Endodermal cell (in vitro differentiated cells): Measurements from ENCODE around the gene JAK3. TPM values are rescaled to one million over a fixed set of nuclear protein-coding genes. Genes with fewer than 3 reads are reported as not detected.
"Not testable (repeated sequence)": the region's sequence is repeated elsewhere in the genome, so short reads cannot be mapped to it uniquely, and the experiment has no call there.

Experiments
- DNase-seq: peaks from one replicate; pipeline ENCODE4 v3.0.0-alpha.2; 2017
- H3K27ac ChIP-seq: 2 replicates; pipeline ENCODE4 v1.5.1; 2013; ENCODE audit warnings: mild to moderate bottlenecking, low read depth, low read length, moderate library complexity
- H3K27me3 ChIP-seq: 2 replicates; pipeline ENCODE4 v1.6.1; 2013; ENCODE audit warnings: mild to moderate bottlenecking, low read length, moderate library complexity; ENCODE audit not compliant: insufficient read depth, control insufficient read depth, poor library complexity, severe bottlenecking
- H3K36me3 ChIP-seq: 2 replicates; pipeline ENCODE4 v1.7.0; 2013; ENCODE audit warnings: mild to moderate bottlenecking, low read length, moderate library complexity; ENCODE audit not compliant: control insufficient read depth, insufficient read depth
- H3K4me1 ChIP-seq: one replicate; pipeline ENCODE4 v1.7.0; 2013; ENCODE audit warnings: low read length; ENCODE audit not compliant: control insufficient read depth, insufficient read depth
- H3K4me3 ChIP-seq: 2 replicates; pipeline ENCODE4 v1.5.1; 2013; ENCODE audit warnings: mild to moderate bottlenecking, low read length, moderate library complexity
- H3K9ac ChIP-seq: 2 replicates; pipeline ENCODE4 v1.6.1; 2013; ENCODE audit warnings: mild to moderate bottlenecking, low read length, moderate library complexity; ENCODE audit not compliant: poor library complexity, severe bottlenecking; ENCODE audit errors: extremely low read depth
- H3K9me3 ChIP-seq: 2 replicates; pipeline ENCODE4 v1.6.1; 2013; ENCODE audit warnings: mild to moderate bottlenecking, low read length, moderate library complexity; ENCODE audit not compliant: control insufficient read depth
- H3K27ac Mint-ChIP-seq: 2 replicates; pipeline ENCODE4 v1.8.0; 2020; ENCODE audit warnings: mixed read lengths
- H3K27me3 Mint-ChIP-seq: 2 replicates; pipeline ENCODE4 v1.8.0; 2021; ENCODE audit warnings: mild to moderate bottlenecking, mixed read lengths; ENCODE audit not compliant: insufficient read depth
- H3K36me3 Mint-ChIP-seq: 2 replicates; pipeline ENCODE4 v1.8.0; 2020; ENCODE audit warnings: low read depth, mixed read lengths
- H3K4me1 Mint-ChIP-seq: 2 replicates; pipeline ENCODE4 v1.8.0; 2020; ENCODE audit warnings: mixed read lengths
- H3K4me3 Mint-ChIP-seq: 2 replicates; pipeline ENCODE4 v1.8.0; 2020; ENCODE audit warnings: mild to moderate bottlenecking, moderate library complexity, mixed read lengths
- H3K9me3 Mint-ChIP-seq: 2 replicates; pipeline ENCODE4 v1.8.0; 2020; ENCODE audit warnings: mild to moderate bottlenecking, mixed read lengths
- WGBS, 2 experiments: methylation state at CpG; one replicate each; pipeline versions ENCODE4 v1.1.5 to v1.1.7; 2013; ENCODE audit warnings: missing lambda C conversion rate in 2 of 2, mixed read lengths in 1 of 2; ENCODE audit not compliant: insufficient coverage in 1 of 2, insufficient read length in 1 of 2; 5-methylcytosine and 5-hydroxymethylcytosine counted together
- total RNA-seq, 2 donors: library from RNA; stranded (reverse); fragmentation: NEBNext Ultra II Directional in 1 of 2; extraction: Animal tissue kit (Norgen Biotek cat#: 25700) in 1 of 2; gene quantifications; 2 replicates in 1 of 2; 3 replicates in 1 of 2; pipeline ENCODE4 v1.2.1, GENCODE V29; 2021
- TF ChIP-seq, protein P1 (sequence below): fragments of 200-600 bp; sonication (generic); conservative IDR thresholded peaks from 2 replicates; pipeline ENCODE4 v1.5.0; 2021; ENCODE audit warnings: antibody characterized with exemption, mild to moderate bottlenecking

The JAK3 gene
- total RNA-seq, 2 donors from 2014 or later = 2.8 to 3.2 TPM

DNA sequence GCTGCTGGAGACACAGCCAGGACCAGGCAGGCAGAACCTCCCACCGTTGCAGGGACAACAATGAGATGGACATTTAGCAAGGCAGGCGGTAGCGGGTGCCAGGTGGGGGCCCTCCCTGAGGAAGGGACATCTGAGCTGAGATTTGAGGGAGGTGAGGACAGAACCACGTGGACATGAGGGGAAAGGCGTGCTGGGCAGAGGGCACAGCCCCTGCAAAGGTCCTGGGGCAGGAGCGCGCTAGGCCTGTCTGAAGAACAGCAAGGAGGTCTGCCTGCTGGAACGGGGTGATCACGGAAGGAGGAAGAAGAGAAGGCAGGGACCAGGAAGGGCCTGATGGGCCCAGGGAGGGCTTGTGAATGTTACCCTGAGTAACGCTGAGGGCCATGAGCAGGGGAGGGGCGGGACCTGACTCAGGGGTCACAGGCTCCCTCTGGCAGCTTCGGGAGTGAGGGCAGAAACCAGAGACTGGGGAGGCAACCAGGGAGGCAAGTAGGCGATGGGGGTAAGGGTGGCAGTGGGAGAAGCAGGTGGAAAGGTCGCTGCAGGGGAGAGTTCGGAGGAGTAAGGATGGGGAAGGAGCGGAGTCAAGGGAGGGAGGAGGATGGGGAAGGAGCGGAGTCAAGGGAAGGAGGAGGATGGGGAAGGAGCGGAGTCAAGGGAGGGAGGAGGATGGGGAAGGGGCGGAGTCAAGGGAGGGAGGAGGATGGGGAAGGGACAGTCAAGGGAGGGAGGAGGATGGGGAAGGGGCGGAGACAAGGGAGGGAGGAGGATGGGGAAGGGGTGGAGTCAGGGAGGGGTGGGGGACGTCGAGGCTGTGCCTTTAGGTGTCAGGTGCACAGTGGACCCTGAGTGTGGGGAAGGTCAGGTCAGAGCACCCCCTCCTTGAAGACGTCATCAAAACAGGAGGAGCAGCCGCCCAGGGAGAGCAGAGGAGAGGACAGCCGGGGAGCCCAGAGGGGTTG, 68.5 kb downstream of the JAK3 start:
- DNase-seq = peak; percentile 92
- TF ChIP-seq, protein P1, sequence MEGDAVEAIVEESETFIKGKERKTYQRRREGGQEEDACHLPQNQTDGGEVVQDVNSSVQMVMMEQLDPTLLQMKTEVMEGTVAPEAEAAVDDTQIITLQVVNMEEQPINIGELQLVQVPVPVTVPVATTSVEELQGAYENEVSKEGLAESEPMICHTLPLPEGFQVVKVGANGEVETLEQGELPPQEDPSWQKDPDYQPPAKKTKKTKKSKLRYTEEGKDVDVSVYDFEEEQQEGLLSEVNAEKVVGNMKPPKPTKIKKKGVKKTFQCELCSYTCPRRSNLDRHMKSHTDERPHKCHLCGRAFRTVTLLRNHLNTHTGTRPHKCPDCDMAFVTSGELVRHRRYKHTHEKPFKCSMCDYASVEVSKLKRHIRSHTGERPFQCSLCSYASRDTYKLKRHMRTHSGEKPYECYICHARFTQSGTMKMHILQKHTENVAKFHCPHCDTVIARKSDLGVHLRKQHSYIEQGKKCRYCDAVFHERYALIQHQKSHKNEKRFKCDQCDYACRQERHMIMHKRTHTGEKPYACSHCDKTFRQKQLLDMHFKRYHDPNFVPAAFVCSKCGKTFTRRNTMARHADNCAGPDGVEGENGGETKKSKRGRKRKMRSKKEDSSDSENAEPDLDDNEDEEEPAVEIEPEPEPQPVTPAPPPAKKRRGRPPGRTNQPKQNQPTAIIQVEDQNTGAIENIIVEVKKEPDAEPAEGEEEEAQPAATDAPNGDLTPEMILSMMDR = no peak
- WGBS, 2 experiments = 29 to 30% methylated on average over 17 to 25 of the region's 25 CpGs
- no peaks in the 10 kb centered on the region for H3K27me3 ChIP-seq
- H3K27ac ChIP-seq = no peak overlapping the region
- no peaks in the 10 kb centered on the region for H3K36me3 ChIP-seq
- no peaks in the 10 kb centered on the region for H3K4me1 ChIP-seq
- H3K9me3 Mint-ChIP-seq = no peaks in the 10 kb centered on the region
- H3K27ac Mint-ChIP-seq = no peak overlapping the region
- peaks cover 3% of the 10 kb centered on the region for H3K36me3 Mint-ChIP-seq
- no peaks in the 10 kb centered on the region for H3K9me3 ChIP-seq
- no peak overlapping the region for H3K9ac ChIP-seq
- peak overlapping the region; percentile 62 for H3K4me3 ChIP-seq
- H3K27me3 Mint-ChIP-seq = peaks cover 3% of the 10 kb centered on the region
- H3K4me1 Mint-ChIP-seq = peaks cover 2% of the 10 kb centered on the region
- peak overlapping the region; percentile 52 for H3K4me3 Mint-ChIP-seq

DNA sequence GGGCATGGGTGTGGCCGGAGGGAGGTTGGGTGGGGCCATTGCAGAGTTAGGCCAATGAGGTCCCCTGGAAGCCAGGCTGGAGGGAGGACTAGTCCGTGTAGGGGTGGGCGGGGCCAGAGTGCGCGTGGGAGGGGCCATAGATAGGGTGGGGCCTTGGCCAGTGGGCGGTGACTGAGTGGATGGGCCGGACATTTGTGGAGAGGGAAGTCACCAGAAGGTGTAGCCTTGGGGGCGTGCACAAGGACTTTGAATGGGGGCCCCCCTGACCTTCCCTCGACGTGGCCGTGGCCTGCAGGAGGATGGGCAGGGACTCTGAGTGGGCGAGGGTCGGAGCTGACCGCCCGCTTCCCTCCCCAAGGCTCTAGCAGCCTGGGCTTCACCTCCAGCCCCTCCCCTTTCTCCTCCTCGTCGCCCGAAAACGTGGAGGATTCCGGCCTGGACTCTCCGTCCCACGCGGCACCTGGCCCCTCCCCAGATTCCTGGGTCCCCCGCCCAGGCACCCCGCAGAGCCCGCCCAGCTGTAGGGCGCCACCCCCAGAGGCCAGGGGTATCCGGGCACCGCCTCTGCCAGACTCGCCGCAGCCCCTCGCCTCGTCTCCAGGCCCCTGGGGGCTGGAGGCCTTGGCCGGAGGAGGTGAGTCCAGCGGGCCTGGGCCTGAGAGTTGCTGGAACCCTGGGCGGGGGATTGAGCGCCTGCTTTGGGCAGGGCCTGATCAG, 69.4 kb downstream of the JAK3 start:
- Histone ChIP-seq H3K36me3 (no peaks in the 10 kb centered on the region), H3K9me3 (no peaks in the 10 kb centered on the region), H3K27ac (no peak overlapping the region), H3K9ac (no peak overlapping the region), H3K4me1 (no peaks in the 10 kb centered on the region), H3K4me3 (peak overlapping the region; percentile 62), H3K27me3 (no peaks in the 10 kb centered on the region)
- no peaks in the 10 kb centered on the region for H3K9me3 Mint-ChIP-seq
- peaks cover 4% of the 10 kb centered on the region for H3K27me3 Mint-ChIP-seq
- peak overlapping the region; percentile 52 for H3K4me3 Mint-ChIP-seq
- TF ChIP-seq, protein P1 = no peak
- DNase-seq = peak; percentile 99
- no peak overlapping the region for H3K27ac Mint-ChIP-seq
- H3K36me3 Mint-ChIP-seq = peaks cover 3% of the 10 kb centered on the region
- no peaks in the 10 kb centered on the region for H3K4me1 Mint-ChIP-seq
- 12 to 14% methylated on average over 15 to 36 of the region's 37 CpGs for WGBS, 2 experiments

DNA sequence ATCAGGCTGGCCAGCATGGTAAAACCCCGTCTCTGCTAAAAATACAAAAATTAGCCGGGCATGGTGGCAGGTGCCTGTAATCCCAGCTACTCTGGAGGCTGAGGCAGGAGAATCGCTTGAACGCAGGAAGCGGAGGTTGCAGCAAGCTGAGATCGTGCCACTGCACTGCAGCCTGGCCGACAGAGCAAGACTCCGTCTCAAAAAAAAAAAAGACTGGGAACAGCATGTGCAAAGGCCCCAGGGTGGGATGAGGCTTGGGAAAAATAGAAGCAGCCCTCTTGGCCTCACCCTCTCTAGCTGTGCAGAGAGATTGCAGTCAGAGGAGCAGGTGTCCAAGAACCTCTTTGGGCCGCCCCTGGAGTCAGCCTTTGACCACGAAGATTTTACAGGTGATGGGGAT, 69.9 kb downstream of the JAK3 start:
- not testable (repeated sequence) for H3K36me3 ChIP-seq, H3K36me3 Mint-ChIP-seq, DNase-seq, H3K27ac Mint-ChIP-seq, H3K4me1 ChIP-seq, H3K4me3 ChIP-seq, H3K4me1 Mint-ChIP-seq, H3K27ac ChIP-seq, H3K27me3 ChIP-seq, H3K9me3 ChIP-seq, H3K9ac ChIP-seq, H3K9me3 Mint-ChIP-seq, H3K27me3 Mint-ChIP-seq
- WGBS, 2 experiments = 84 to 89% methylated on average over 9 to 10 of the region's 10 CpGs
- peak overlapping the region; percentile 52 for H3K4me3 Mint-ChIP-seq
